GM21447 (cell line): ENCODE measurements around the gene VWCE.

Source experiments
- ATAC-seq: cut with Tn5 transposase; IDR thresholded peaks from one replicate; pipeline ENCODE4 v1.9.1; 2021; ENCODE audit not compliant: unreplicated experiment

VWCE gene

GRCh38 chr11:61281581-61282250 is 13.4 kb downstream of the VWCE start:
- no peak for ATAC-seq

GRCh38 chr11:61280883-61281580 is 14.1 kb downstream of the VWCE start:
- no peak for ATAC-seq

- ATAC-seq: no peak
Observed at GRCh38 chr11:61279934-61280659, 15.0 kb downstream of the VWCE start.

DNA sequence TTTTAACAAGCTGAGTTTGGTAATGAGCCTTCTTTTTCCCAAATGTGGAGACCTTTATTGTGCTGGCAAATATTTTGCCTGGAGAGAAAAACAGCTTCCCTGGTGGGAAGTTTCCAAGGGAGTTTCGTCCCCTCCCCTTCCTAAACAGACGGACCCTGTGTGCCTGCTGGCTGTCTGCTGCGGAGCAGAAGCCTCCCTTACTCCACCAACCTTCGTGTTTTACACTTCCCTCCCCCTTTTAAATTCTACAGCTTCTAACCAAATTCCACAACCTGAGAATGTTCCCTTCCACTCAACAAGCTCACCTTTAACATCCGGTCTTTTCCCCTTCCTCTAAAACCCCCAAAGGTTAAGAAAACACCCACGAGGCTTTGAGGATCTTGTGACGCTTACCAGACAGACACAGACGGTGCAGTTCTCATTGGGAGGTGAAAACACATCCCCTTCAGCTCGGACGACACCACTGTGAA is 17.1 kb downstream of the VWCE start:
- ATAC-seq: no peak

DNA sequence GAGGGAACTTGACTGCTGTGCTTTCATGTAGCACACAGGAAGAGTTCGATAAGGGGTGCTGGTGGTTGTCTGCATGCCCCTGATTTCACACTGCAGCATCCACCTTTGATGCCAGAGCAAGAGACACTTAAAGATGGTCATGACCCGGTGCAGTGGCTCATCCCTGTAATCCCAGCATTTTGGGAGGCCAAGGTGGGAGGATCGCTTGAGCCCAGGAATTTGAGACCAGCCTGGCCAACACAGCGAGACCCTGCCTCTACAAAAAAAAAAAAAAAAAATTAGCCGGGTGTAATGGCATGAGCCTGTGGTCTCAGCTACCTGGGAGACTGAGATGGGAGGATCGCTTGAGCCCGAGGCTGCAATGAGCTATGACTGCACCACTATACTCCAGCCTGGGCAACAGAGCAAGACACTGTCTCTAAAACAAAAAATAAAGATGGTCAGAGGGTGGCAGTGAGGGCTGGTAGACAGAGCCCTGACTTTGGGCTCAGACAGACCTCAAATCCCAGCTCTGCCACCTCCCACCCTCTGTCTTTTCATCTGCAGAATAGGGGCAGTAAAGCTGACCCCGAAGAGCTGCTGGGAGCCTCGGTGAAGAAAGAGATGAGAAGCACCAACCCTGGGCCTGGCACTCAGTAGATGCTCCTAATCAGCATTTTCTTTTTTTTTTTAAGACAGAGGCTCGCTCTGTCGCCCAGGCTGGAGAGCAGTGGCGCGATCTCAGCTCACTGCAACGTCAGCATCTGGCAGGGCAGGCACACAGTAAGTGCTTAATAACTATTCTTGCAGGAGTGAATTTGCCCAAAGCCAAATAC is 17.7 kb downstream of the VWCE start:
- ATAC-seq: no peak

DNA sequence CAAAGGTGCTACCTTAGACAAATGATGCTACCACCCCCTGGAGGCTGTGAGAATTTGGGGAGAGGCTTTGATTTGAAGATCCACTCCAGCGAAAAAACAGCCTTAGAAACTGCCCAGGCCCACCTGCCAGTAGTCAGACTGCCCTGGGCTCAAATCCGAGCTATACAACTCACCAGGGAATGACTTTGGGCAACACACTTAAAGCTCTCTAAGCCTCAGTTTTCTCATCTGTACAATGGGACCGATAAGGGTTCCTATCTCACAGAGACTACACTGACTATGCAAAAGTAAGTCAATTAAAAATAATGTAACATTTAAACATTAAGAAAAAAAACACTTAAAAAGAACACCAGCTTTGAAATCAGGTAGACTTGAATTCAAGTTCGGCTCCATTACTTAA is 19.9 kb downstream of the VWCE start:
- ATAC-seq: no peak

DNA sequence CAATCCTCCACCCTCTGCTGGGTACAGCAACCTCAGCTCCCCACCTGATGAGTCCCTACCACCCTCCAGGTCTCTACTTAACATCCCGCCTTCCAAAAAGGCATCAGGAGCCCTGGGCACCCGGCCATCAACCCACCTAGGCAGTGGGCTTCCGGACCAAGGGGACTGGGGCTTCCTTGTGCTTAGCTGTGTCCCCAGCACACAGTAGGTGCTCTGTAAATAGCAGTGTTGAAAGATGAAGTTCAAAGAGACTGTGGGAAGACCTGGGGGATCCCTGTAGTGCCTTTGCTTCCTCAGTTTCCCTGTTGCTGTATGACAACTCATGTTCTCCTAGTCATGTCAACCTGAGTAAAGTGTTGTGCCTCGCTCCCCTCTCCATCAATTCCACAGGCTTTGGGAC is 21.0 kb downstream of the VWCE start:
- ATAC-seq: no peak

GRCh38 chr11:61273178-61274078 is 21.7 kb downstream of the VWCE start:
- ATAC-seq: no peak

DNA sequence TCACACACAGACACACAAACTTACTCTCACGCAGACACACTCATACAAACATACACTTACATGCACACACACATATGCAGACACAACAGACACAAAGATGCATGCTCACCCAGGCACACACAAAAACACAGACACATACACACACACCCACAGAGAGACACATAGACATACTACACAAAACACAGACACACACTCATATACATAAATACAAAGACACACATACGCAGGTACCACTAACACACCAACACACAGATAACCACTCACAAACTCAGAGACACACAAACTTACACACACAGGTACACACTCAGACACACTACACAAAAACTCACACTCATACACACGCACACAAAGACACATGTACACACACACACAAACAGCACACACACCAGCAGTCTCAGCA is 22.4 kb downstream of the VWCE start:
- no peak for ATAC-seq

GRCh38 chr11:61270354-61271076 is 24.6 kb downstream of the VWCE start:
- no peak for ATAC-seq

DNA sequence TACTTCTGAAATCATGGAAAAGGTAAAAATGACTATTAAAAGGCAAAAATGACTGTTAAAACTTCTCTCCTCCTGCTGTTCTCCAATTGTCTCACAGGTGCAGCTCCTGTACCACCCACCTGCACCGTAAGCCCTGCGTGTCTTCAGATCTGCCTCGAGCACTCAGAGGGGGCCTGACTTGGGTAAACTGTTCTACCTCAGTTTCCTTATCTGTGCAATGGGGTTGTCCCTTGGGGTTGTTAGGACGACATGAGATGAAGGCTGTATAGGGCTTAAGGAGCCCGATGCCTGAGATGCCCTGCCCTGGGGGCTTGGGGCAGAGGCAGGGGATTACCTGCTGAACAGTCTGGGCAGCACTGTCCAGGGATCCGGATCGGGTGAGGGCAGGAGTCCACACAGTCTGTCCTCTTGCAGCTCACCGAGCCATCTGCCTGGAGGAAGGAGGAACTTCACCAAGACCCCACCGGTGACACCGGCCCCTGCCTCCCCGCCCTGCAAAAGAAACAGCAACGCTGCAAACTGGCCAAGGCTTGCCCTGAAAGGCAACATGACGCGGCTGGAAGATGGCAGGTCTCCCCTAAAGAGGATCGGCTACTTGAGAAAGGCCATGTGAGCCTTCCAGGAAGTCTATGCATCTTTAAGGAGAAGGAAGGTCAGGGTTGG is 26.4 kb downstream of the VWCE start:
- ATAC-seq: no peak

DNA sequence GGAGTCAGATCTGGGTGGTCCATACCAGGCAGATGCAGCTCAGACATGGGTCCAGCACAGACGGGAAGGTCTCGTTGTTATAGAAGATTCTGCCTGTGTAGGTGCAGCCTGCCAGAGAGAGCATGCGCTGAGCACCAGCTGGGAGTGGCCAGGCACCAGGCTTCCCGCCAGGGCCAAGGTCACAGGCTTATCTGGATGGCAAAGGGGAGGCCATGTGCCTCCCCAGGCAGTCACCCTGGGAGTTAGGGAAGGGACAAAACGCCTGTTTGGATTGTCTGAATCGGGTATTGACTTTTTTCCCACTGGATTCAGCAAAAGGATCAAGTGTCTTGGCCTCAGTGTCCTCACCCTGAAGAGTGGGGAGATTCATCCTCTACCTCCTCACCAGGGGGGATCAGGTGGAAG is 27.7 kb downstream of the VWCE start:
- no peak for ATAC-seq

DNA sequence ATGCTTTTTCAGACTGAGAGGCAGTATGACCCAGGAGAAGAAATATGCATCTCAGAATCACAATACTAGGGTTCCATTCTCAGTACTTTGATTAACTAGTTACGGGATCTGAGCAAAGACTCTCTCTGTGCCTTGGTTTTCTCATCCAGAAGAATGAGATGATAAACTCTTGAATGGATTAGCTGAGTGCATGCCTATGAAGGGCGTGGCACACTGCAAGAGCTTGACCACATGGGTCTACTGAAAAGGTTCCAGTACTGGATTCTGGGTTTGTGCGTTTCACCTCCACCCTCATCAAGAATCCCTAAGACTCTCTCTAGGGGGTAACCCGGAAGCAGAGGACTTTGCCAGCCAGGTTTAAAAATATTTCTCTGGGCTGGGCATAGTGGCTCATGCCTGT is 28.5 kb downstream of the VWCE start:
- no peak for ATAC-seq

GRCh38 chr11:61265357-61265756 is 29.8 kb downstream of the VWCE start:
- ATAC-seq: no peak

DNA sequence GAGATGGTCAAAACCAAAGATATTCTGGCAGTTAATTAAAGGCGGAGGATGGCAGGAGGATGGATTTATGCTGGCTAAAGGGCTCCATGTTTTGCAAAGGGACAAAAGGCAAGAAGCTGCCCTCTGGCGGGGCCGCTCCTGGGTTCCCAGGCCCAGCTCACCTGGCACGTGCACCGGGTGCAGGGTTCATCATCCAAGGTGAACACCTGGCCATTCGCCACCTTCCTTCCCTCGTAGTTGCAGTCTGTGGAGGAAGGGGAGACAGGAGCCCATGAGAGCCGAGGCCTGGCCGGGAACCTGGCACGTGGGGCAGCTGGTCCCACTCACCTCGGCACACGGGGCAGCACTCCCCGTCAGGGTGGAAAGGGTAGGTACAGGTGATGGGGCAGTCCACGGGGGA is 30.3 kb downstream of the VWCE start:
- ATAC-seq: no peak

DNA sequence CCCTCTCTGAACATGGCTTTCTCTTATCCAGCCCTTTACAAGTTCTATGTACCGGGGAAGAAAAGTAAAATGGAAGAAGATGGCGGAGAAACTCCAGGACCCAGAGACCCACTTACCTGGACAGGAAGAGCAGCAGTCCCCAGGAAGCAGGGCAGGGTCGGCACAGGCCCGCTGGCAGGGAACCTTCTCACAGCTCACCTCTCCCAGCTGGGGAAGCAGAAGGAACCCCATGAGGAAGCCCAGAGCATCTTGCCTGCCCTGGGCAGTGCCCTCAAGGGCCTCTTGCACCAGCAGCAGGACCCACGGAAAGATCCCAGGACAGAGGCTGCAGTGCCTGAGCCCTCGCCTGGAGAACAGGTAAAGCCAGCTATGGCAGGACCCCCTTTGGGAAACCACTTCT is 30.7 kb downstream of the VWCE start:
- no peak for ATAC-seq

GRCh38 chr11:61259363-61259762 is 35.8 kb downstream of the VWCE start:
- ATAC-seq: no peak

DNA sequence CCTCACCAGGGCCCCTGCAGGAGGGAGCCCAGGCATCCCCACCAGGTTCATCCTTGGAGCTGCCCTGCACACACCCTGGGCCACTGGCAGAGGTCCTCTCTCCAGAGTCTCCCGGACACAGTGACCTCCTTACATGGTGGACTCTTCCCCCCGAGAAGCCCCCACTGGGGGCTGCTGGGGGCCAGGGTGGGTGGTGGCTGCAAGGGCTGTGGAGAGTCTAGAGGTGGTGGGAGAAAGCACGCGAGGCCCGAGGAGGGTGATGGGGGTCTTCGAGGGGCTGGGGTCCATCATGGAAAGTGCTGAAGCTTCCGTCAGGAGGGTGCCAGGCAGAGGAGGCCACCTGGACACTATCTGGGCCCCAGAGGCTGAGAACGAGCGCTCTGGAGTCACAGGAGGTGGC is 36.6 kb downstream of the VWCE start:
- no peak for ATAC-seq
